Neural cell (in vitro differentiated cells): ENCODE data around the gene GH1.

Experiments
- CTCF ChIP-seq: fragments of 450-650 bp; IDR thresholded peaks from 2 replicates; pipeline ENCODE4 v1.5.1; 2014; ENCODE audit warnings: antibody characterized with exemption, mild to moderate bottlenecking, moderate library complexity; ENCODE audit not compliant: poor library complexity, severe bottlenecking
- EP300 ChIP-seq: fragments of 450-650 bp; conservative IDR thresholded peaks from 2 replicates; pipeline ENCODE4 v1.6.1; 2014; ENCODE audit warnings: antibody characterized with exemption, mild to moderate bottlenecking, moderate library complexity; ENCODE audit not compliant: poor library complexity, severe bottlenecking
- EZH2 ChIP-seq: fragments of 200-600, 300-800 bp; shearing (Covaris generic), sonication (generic); IDR thresholded peaks from 2 replicates; pipeline ENCODE4 v1.6.1; 2014; ENCODE audit warnings: antibody characterized with exemption, low read length, borderline replicate concordance, mild to moderate bottlenecking; ENCODE audit not compliant: insufficient read depth, poor library complexity, severe bottlenecking
- MXI1 ChIP-seq: fragments of 450-650 bp; conservative IDR thresholded peaks from 2 replicates; pipeline ENCODE4 v1.6.1; 2014; ENCODE audit warnings: antibody characterized with exemption, mild to moderate bottlenecking; ENCODE audit not compliant: poor library complexity, severe bottlenecking
- POLR2AphosphoS5 ChIP-seq: IDR thresholded peaks from 2 replicates; pipeline ENCODE4 v1.6.1; 2012
- RAD21 ChIP-seq: fragments of 450-650 bp; conservative IDR thresholded peaks from 2 replicates; pipeline ENCODE4 v1.6.1; 2014; ENCODE audit warnings: antibody characterized with exemption, mild to moderate bottlenecking, moderate library complexity
- REST ChIP-seq: IDR thresholded peaks from 2 replicates; pipeline ENCODE4 v1.6.1; 2012; ENCODE audit warnings: borderline replicate concordance
- SMC3 ChIP-seq: fragments of 450-650 bp; conservative IDR thresholded peaks from 2 replicates; pipeline ENCODE4 v1.6.1; 2014; ENCODE audit warnings: antibody characterized with exemption, mild to moderate bottlenecking, moderate library complexity; ENCODE audit not compliant: poor library complexity

GRCh38 chr17:63930951-63931575 is 12.4 kb upstream of the GH1 start:
- no peak for TF ChIP-seq POLR2AphosphoS5
- no peak for TF ChIP-seq CTCF
- no peak for TF ChIP-seq MXI1
- TF ChIP-seq RAD21, result no peak
- no peak for TF ChIP-seq EP300
- no peak for TF ChIP-seq REST
- no peak for TF ChIP-seq SMC3
- TF ChIP-seq EZH2, result no peak
